Mesendoderm (in vitro differentiated cells): ENCODE results near the gene SMIM45.

Experiments used
- DNase-seq: peaks from one replicate; pipeline ENCODE4 v3.0.0; 2013
- H2AK5ac ChIP-seq: 2 replicates; pipeline ENCODE4 v1.6.1; 2013; ENCODE audit warnings: low read length, inconsistent platforms
- H2BK120ac ChIP-seq: 2 replicates; pipeline ENCODE4 v1.6.1; 2013; ENCODE audit warnings: low read depth, mild to moderate bottlenecking, low read length, moderate library complexity, mixed read lengths
- H2BK15ac ChIP-seq: replicated peaks from 2 replicates; pipeline ENCODE4 v1.6.1; 2013; ENCODE audit warnings: low read depth, mild to moderate bottlenecking, moderate library complexity
- H2BK5ac ChIP-seq: 2 replicates; pipeline ENCODE4 v1.6.1; 2013; ENCODE audit warnings: low read length, inconsistent platforms
- H3K18ac ChIP-seq: 2 replicates; pipeline ENCODE4 v1.6.1; 2013; ENCODE audit warnings: mild to moderate bottlenecking, low read length, mixed read lengths
- H3K23ac ChIP-seq: one replicate; pipeline ENCODE4 v1.6.1; 2013; ENCODE audit warnings: low read length
- H3K27ac ChIP-seq: 2 replicates; pipeline ENCODE4 v1.5.1; 2013; ENCODE audit warnings: low read depth, mild to moderate bottlenecking, inconsistent platforms, low read length, moderate library complexity
- H3K27me3 ChIP-seq: 2 replicates; pipeline ENCODE4 v1.6.1; 2013; ENCODE audit warnings: low read length, control low read depth, mild to moderate bottlenecking, inconsistent platforms; ENCODE audit not compliant: insufficient read depth, poor library complexity
- H3K36me3 ChIP-seq: 2 replicates; pipeline ENCODE4 v1.6.1; 2013; ENCODE audit warnings: low read length, inconsistent platforms; ENCODE audit not compliant: control insufficient read depth, insufficient read depth
- H3K4ac ChIP-seq: one replicate; pipeline ENCODE4 v1.6.1; 2013; ENCODE audit warnings: low read depth, mild to moderate bottlenecking, low read length, moderate library complexity
- H3K4me1 ChIP-seq: 2 replicates; pipeline ENCODE4 v1.6.1; 2013; ENCODE audit warnings: low read depth, low read length, inconsistent platforms; ENCODE audit not compliant: control insufficient read depth
- H3K4me2 ChIP-seq: 2 replicates; pipeline ENCODE4 v1.6.1; 2013; ENCODE audit warnings: low read length
- H3K4me3 ChIP-seq: 2 replicates; pipeline ENCODE4 v1.5.1; 2013; ENCODE audit warnings: mild to moderate bottlenecking, low read length
- H3K56ac ChIP-seq: one replicate; pipeline ENCODE4 v1.6.1; 2013; ENCODE audit warnings: low read length
- H3K79me1 ChIP-seq: 2 replicates; pipeline ENCODE4 v1.6.1; 2013; ENCODE audit warnings: low read length, inconsistent platforms
- H3K79me2 ChIP-seq: 2 replicates; pipeline ENCODE4 v1.6.1; 2013; ENCODE audit warnings: mild to moderate bottlenecking, low read length; ENCODE audit not compliant: control insufficient read depth, insufficient read depth
- H3K9ac ChIP-seq: 2 replicates; pipeline ENCODE4 v1.6.1; 2013; ENCODE audit warnings: low read length, inconsistent platforms
- H4K5ac ChIP-seq: one replicate; pipeline ENCODE4 v1.6.1; 2013; ENCODE audit warnings: low read length
- H4K8ac ChIP-seq: one replicate; pipeline ENCODE4 v1.6.1; 2013; ENCODE audit warnings: low read depth, mild to moderate bottlenecking, control low read depth, low read length, moderate library complexity
- WGBS: extraction: QIAGEN DNeasy Blood & Tissue Kit; methylation state at CpG from one replicate; pipeline ENCODE4 v1.1.7; 2013; ENCODE audit warnings: low lambda C conversion rate, missing lambda C conversion rate; ENCODE audit not compliant: insufficient coverage; ENCODE audit errors: extremely low coverage; 5-methylcytosine and 5-hydroxymethylcytosine counted together

SMIM45 gene

DNA sequence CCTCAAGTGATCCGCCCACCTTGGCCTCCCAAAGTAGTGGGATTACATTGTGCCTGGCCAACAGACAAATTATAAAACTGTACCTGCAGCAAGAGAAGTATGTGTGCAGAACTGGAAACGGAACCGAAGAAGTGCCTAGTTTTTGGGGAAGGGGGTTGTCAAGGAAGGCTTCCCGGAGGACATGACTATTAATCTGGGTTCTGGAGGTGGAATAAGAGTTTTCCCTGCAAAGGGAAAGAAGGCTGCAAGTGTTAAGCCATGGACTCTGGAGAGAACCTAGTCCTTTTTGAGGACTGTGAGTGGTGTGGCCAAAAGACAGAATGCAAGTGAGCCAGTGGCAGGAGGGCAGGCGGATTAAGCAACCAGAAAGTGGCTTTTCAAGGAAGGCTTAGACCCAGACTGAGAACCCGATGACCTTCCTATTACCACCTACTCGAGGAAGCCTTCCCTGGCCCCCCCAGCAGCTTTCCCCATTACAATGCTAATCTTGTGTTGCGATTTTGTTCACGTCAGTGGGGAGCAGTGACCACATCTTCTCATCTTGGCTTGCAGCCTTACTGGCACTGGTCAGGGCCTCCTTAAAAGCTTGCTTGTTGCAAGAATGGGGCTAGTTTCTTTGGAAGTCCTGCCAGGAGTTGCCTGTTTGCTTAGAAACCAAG lies 11.6 kb downstream of the SMIM45 start:
- Histone ChIP-seq H4K5ac (no peak overlapping the region), H3K79me1 (no peaks in the 10 kb centered on the region), H2AK5ac (no peak overlapping the region), H3K36me3 (no peaks in the 10 kb centered on the region), H3K79me2 (no peaks in the 10 kb centered on the region), H2BK5ac (no peak overlapping the region), H2BK15ac (no peak overlapping the region), H3K4me2 (no peak overlapping the region), H3K27ac (no peak overlapping the region), H3K4me1 (peaks cover 3% of the 10 kb centered on the region), H4K8ac (no peak overlapping the region), H3K4me3 (no peak overlapping the region), H3K4ac (no peak overlapping the region), H3K9ac (no peak overlapping the region), H2BK120ac (no peak overlapping the region), H3K18ac (no peak overlapping the region), H3K27me3 (no peaks in the 10 kb centered on the region), H3K23ac (no peak overlapping the region), H3K56ac (no peak overlapping the region)
- DNase-seq: no peak
- no CpG with 5 or more reads among the region's 9 CpGs for WGBS

DNA sequence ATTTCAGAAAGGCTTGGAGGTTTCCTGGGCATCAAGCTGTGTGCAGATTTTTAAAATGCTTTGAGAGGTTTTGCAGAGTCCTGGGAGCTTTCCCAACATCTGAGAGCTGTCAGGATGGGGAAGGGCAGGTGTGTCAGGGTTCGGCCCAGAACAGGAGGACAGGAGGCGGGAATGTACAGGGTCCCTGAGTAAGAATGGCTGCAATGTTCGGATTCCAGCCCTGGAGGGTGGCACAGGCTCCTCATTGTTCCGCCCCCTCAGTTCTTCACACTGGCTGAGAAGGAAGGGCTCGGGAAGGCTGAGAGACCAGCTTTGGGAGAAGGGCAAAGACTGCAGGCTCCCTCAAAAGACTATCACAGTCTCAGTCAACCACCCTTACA lies 12.2 kb downstream of the SMIM45 start:
- Histone ChIP-seq H3K56ac (no peak overlapping the region), H2BK15ac (no peak overlapping the region), H2AK5ac (no peak overlapping the region), H3K4me3 (no peak overlapping the region), H3K36me3 (no peaks in the 10 kb centered on the region), H2BK5ac (no peak overlapping the region), H3K27me3 (no peaks in the 10 kb centered on the region), H3K79me2 (no peaks in the 10 kb centered on the region), H4K8ac (no peak overlapping the region), H2BK120ac (no peak overlapping the region), H3K9ac (no peak overlapping the region), H4K5ac (no peak overlapping the region), H3K23ac (no peak overlapping the region), H3K18ac (no peak overlapping the region), H3K4me1 (peaks cover 3% of the 10 kb centered on the region), H3K27ac (no peak overlapping the region), H3K4ac (no peak overlapping the region), H3K79me1 (no peaks in the 10 kb centered on the region), H3K4me2 (no peak overlapping the region)
- DNase-seq: no peak
- WGBS: no CpG with 5 or more reads among the region's 5 CpGs

DNA sequence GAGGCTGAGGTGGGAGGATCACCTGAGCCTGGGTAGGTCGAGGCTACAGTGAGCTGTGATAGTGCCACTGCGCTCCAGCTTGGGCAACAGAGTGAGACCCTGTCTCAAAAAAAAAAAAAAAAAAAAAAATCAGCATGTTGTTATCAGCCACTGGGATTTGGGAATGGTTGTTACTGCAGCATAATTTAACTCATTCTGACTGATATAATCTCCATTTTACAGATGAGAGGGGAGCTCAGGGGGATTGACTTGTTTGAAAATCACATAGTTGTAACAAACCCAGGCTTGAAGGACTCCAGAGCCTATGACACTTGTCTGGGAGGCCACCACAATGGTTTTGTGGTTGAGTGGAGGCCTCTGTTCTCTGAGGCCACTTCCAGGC lies 14.3 kb downstream of the SMIM45 start:
- Histone ChIP-seq H3K27me3 (no peaks in the 10 kb centered on the region), H3K27ac (no peak overlapping the region), H3K4me3 (no peak overlapping the region), H3K36me3 (no peaks in the 10 kb centered on the region), H4K8ac (no peak overlapping the region), H3K4ac (no peak overlapping the region), H2AK5ac (no peak overlapping the region), H4K5ac (no peak overlapping the region), H3K4me2 (no peak overlapping the region), H3K18ac (no peak overlapping the region), H3K4me1 (peaks cover 3% of the 10 kb centered on the region), H2BK15ac (no peak overlapping the region), H3K9ac (no peak overlapping the region), H2BK120ac (no peak overlapping the region), H3K23ac (no peak overlapping the region), H3K79me2 (no peaks in the 10 kb centered on the region), H3K79me1 (no peaks in the 10 kb centered on the region), H2BK5ac (no peak overlapping the region), H3K56ac (no peak overlapping the region)
- no CpG with 5 or more reads among the region's 2 CpGs for WGBS
- DNase-seq: no peak

DNA sequence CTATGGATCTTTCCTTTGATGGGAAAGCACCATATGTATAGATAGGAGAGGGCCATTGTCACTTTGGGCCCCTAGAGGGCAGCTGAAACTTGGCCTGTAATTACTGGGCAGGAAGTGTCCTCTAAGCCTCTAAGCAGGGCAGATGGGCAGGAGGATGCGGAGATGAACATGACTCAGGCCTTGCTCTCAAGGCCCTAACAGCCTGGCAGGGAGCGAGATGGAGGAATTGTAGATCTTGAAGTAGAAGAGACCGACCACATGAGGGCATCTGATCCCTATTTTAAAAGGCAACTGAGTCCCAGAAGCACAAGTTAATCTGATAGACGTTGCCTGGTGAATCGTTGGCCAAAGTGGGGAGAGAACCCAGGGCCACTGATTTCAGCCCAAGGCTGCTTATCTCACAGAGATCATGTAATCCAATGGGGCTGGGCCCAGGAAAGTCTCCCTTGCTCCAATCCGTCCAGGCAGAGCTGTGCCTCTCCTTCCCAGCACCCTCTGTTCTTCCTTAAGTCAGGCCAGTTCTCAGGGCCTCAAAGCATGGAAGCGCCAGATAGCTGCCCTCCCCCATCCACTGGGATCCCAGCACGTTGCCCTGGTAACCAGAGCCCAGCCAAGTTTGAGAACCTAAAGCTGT lies 14.8 kb downstream of the SMIM45 start:
- Histone ChIP-seq H2BK5ac (no peak overlapping the region), H3K56ac (peak overlapping the region; percentile 71), H3K4ac (no peak overlapping the region), H2AK5ac (no peak overlapping the region), H4K8ac (no peak overlapping the region), H3K4me2 (no peak overlapping the region), H3K36me3 (no peaks in the 10 kb centered on the region), H2BK15ac (no peak overlapping the region), H3K27ac (no peak overlapping the region), H3K23ac (no peak overlapping the region), H3K18ac (no peak overlapping the region), H3K4me3 (no peak overlapping the region), H4K5ac (no peak overlapping the region), H3K27me3 (no peaks in the 10 kb centered on the region), H2BK120ac (no peak overlapping the region), H3K9ac (peak overlapping the region; percentile 41), H3K79me1 (no peaks in the 10 kb centered on the region), H3K79me2 (no peaks in the 10 kb centered on the region), H3K4me1 (peaks cover 3% of the 10 kb centered on the region)
- peak; percentile 97 for DNase-seq
- WGBS: no CpG with 5 or more reads among the region's 8 CpGs

DNA sequence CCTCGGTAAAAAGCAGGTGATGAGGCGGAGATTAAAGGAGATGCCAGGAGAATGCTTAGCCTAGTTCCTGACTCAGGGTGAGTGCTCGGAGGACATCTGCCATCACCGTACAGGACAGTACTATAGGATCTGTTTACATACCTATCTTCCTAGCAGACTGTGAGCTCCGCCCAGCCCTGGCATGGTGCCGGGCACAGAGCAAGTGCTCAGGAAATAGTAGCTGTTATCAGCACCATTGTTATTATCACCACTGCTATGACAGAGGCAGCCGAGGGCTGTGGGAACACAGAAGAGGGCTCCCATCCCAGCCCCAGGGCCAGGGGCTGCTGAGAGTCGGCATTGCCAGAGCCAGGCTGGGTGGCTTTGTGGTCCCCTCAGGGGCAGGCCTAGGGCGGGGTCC lies 16.7 kb downstream of the SMIM45 start:
- Histone ChIP-seq H3K27me3 (no peaks in the 10 kb centered on the region), H3K79me2 (no peaks in the 10 kb centered on the region), H3K36me3 (no peaks in the 10 kb centered on the region), H3K79me1 (no peaks in the 10 kb centered on the region), H2AK5ac (no peak overlapping the region), H4K5ac (no peak overlapping the region), H2BK120ac (no peak overlapping the region), H4K8ac (no peak overlapping the region), H3K4me3 (no peak overlapping the region), H3K9ac (no peak overlapping the region), H3K4me1 (peaks cover 3% of the 10 kb centered on the region), H2BK15ac (no peak overlapping the region), H3K56ac (no peak overlapping the region), H3K23ac (no peak overlapping the region), H3K27ac (no peak overlapping the region), H3K4me2 (no peak overlapping the region), H2BK5ac (no peak overlapping the region), H3K18ac (no peak overlapping the region), H3K4ac (no peak overlapping the region)
- WGBS: no CpG with 5 or more reads among the region's 9 CpGs
- no peak for DNase-seq
